GM21423 (cell line): ENCODE data around the gene FAM114A1.
"Not testable (repeated sequence)": the region's sequence is repeated elsewhere in the genome, so short reads cannot be mapped to it uniquely, and the experiment has no call there.

Experiments used
- ATAC-seq: cut with Tn5 transposase; IDR thresholded peaks from one replicate; pipeline ENCODE4 v1.9.1; 2021; ENCODE audit warnings: mild to moderate bottlenecking, moderate library complexity; ENCODE audit not compliant: unreplicated experiment

FAM114A1 gene

DNA sequence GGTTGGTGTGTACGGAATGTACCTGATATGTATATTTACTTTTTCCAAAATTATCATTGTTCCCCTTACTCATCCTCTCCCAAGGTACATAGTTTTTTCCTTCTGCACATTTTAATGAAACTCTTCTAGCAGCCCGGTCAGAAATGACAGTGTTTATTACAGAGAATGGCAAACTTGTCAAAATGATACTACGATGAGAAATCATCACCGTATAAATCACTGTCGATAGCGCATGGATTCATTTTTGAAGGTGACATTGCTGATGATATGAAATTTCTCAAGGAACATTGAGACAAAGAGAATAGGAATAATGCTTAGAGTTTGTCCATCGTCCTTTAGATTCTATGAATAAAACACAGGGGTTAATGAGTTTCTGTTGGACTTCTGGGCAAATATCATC, 30.6 kb downstream of the FAM114A1 start:
- ATAC-seq = no peak

DNA sequence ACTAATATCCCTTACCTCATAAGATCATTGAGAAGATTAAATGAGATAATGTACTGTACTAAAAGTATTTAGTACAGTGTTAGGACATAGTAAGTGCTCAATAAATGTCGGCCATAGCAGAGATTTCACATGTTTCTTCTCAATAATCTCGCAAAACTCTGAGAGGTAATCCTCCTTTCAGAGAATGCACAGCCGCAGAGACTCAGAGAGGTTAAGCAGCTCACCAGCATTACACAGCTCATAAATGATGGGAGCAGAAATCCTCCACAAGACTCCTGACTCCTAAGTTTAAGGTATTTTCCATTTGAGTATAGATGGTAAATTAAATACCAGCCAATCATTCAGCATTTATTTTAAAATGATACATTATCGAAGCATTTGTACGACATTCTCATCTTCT, 34.6 kb downstream of the FAM114A1 start:
- no peak for ATAC-seq

- peak; percentile 60 for ATAC-seq
These were observed 35.1 kb downstream of the FAM114A1 start for GRCh38 chr4:38902695-38903094.

GRCh38 chr4:38904090-38904666, 36.6 kb downstream of the FAM114A1 start:
- ATAC-seq = no peak

DNA sequence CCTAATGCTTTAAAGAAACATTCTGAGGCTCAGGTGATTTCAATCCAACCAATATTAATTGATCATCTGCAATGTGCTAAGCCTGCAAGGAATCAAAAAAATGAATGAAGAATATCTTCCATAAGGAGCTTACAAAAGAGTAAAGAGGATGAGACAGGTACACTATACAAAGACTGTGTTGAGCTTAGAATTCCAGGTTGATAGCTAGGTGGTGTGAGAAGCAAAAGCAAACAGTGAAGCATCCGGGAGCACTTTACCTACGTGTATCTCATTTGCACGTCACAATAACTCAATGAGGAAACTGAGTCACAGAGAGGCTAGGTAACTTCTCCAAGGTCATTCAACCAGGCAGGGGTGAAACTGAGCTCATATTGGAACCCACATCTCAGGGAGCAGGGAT, 37.1 kb downstream of the FAM114A1 start:
- no peak for ATAC-seq

- ATAC-seq = no peak
These were observed 38.2 kb downstream of the FAM114A1 start for GRCh38 chr4:38905652-38906385.

- ATAC-seq = no peak
These were observed 40.2 kb downstream of the FAM114A1 start for GRCh38 chr4:38907696-38908270.

- no peak for ATAC-seq
These were observed 41.4 kb downstream of the FAM114A1 start for GRCh38 chr4:38909015-38909414.

GRCh38 chr4:38911257-38911656, 43.7 kb downstream of the FAM114A1 start:
- no peak for ATAC-seq

GRCh38 chr4:38914854-38915253, 47.2 kb downstream of the FAM114A1 start:
- ATAC-seq = peak; percentile 51

DNA sequence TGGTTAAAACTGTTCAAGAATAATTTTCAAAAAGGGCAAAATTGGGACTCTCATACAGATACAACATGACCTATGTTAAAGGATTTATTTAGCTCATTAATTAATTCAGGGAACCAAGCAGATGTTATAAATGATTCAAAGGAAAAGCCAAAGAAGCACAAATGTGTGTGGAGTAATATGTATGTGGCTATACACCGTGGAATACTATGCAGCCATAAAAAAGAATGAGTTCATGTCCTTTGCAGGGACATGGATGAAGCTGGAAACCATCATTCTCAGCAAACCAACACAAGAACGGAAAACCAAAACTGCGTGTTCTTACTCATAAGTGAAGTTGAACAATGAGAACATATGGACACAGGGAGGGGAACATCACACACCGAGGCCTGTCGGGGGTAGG, 48.7 kb downstream of the FAM114A1 start:
- ATAC-seq = not testable (repeated sequence)

- no peak for ATAC-seq
These were observed 49.9 kb downstream of the FAM114A1 start for GRCh38 chr4:38917481-38918025.

DNA sequence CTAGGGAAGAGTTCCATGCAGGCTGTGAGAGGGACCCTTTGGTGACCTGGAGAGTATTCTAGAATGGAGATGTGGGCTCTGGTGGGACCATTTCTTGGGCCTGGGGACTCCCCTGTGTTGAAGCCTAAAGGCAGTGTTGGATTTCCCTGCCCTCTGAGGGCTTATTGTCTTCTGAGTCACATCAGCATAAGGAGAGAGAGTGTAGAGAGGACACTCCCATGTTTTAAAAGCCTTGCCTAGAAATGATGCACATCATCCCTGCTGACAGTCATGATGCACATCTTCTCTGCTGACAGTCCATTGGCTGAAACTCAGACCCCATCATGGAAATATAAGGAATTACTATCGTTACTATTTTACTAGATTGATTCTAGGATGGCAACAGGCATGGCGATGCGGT, 51.9 kb downstream of the FAM114A1 start:
- no peak for ATAC-seq

DNA sequence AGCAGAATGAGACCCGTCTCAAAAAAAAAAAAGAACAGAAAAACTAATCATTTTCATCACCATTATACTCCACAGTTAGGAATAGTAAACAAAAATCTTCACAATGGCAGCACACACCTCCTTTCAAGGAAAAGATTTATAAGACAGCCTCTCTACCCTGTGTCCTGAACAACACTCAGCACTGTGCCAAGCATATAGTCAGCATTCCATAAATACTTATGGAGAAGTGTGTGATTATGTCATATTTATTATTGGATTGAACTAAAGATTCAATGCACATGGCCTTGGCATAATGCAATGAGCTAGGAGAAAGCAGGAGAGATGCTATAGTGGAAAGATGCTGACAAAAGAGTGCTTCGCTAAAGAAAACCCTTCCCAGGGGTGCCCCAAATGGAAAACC, 52.6 kb downstream of the FAM114A1 start:
- no peak for ATAC-seq

DNA sequence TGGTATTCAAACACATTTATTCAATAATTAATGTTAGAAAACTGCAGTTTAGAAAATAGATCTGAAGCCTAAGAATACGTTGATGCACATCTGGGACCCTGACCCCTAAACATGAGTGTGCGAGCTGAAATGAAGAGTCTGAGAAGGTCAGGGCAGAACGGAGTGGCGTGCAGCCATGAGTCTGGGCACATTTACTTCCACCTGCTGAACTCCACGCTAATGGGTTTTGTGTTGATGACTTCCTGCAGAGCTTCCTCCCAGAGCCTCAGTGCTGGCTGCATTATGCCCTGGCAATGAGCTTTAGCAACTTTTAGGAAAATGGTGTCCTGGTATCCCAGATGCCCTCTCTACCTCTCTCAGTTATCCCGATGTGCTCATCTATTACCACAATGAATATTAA, 53.1 kb downstream of the FAM114A1 start:
- ATAC-seq = no peak

DNA sequence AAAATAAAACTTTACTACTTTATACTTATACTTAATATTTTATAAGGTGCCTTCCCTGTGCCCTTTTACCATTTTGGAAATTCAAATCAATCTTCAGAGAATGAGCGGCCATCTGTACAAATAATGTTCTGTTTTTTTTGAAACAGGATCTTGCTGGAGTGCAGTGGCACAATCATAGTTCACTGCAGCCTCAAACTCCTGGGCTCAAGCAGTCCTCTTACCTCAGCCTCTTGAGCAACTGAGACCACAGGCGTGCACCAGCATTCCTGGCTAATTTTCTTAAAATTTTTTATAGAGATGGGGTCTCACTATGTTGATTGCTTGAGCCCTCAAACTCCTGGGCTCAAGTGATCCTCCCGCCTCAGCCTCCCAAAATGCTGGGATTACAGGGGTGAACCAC, 53.5 kb downstream of the FAM114A1 start:
- no peak for ATAC-seq

DNA sequence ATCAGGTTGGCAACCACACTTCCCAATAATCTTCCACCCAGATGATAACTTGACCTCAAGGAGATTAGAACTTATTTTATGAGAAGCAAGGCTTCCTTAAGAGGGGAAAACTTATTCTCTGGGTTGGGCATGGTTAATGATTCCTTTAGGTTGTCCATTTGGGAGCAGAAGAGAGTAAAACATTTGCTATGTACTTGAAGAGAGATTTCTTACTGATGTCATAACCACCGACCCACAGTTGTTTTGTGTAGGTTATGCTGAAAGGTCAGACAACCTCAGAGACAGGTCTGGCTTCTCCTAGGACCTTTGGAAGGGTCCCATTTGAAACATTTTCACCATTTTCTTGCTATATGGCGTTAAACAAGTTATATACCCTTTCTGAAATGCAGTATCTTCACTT, 56.1 kb downstream of the FAM114A1 start:
- no peak for ATAC-seq

- no peak for ATAC-seq
These were observed 56.7 kb downstream of the FAM114A1 start for GRCh38 chr4:38924353-38924752.

- ATAC-seq = no peak
These were observed 58.1 kb downstream of the FAM114A1 start for GRCh38 chr4:38925492-38926413.

- no peak for ATAC-seq
These were observed 59.3 kb downstream of the FAM114A1 start for GRCh38 chr4:38926896-38927295.

DNA sequence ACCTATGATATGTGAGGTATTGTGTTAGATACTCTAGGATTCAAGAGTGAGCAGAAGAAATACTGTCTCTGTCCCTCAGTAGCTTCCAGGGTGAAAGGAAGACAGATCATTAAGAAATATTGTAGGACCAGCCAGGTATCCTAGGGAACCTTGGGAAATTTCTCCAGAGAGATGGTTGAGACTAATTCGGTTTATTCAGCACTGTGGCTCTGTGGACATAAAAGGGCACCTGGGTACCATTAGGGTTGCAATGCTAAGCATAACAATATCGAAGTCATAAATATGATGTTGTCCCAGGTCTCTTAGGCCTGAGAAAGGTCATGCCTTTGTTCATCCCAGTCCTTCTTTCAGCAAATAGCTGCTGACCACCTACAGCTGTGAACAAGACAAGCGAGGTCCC, 61.0 kb downstream of the FAM114A1 start:
- no peak for ATAC-seq
